K562 (cell line): ENCODE data around the gene SERPINE1. TPM values are rescaled to one million over a fixed set of nuclear protein-coding genes. Genes with fewer than 3 reads are reported as not detected.

ENCODE experiments used
- CBFA2T2 ChIP-seq: fragments of 450-650 bp; conservative IDR thresholded peaks from 2 replicates; pipeline ENCODE4 v1.6.1; 2017; ENCODE audit warnings: mild to moderate bottlenecking
- CBFB ChIP-seq: sonication (generic); formaldehyde crosslinking; IDR thresholded peaks from 2 replicates; pipeline ENCODE4 v1.4.0; 2020; ENCODE audit warnings: mild to moderate bottlenecking, missing genetic modification reagents
- COPS2 ChIP-seq: fragments of 450-650 bp; conservative IDR thresholded peaks from 2 replicates; pipeline ENCODE4 v1.6.1; 2016; ENCODE audit warnings: mild to moderate bottlenecking, moderate library complexity
- E4F1 ChIP-seq: fragments of 250-450 bp; sonication (Bioruptor Pico); IDR thresholded peaks from 2 replicates; pipeline ENCODE4 v1.5.0; 2021; ENCODE audit warnings: mild to moderate bottlenecking, borderline replicate concordance
- FOXA1 ChIP-seq: fragments of 450-650 bp; IDR thresholded peaks from 2 replicates; pipeline ENCODE4 v1.6.1; 2016; ENCODE audit warnings: mild to moderate bottlenecking, borderline replicate concordance
- GTF2F1 ChIP-seq: IDR thresholded peaks from 2 replicates; pipeline ENCODE4 v1.6.1; 2011; ENCODE audit warnings: low read depth, low read length, improper control_type of control experiment
- HCFC1 ChIP-seq: IDR thresholded peaks from 2 replicates; pipeline ENCODE4 v1.6.1; 2012; ENCODE audit warnings: low read depth, low read length, improper control_type of control experiment
- JUN ChIP-seq, 2 experiments: sonication (generic) in 1 of 2; formaldehyde crosslinking in 1 of 2; IDR thresholded peaks; 2 replicates each; pipeline versions ENCODE4 v1.6.1 to v1.8.0; 2012 to 2022; ENCODE audit warnings: borderline replicate concordance in 2 of 2, mild to moderate bottlenecking in 2 of 2, improper control_type of control experiment in 1 of 2, low read depth in 1 of 2, low read length in 1 of 2, missing genetic modification reagents in 1 of 2
- MYC ChIP-seq, 2 experiments: fragments of 250-450 bp in 1 of 2; sonication (Bioruptor Pico) in 1 of 2; IDR thresholded peaks; 2 replicates each; pipeline versions ENCODE4 v1.5.1 to v1.6.1; 2012 to 2021; ENCODE audit warnings: low read depth in 2 of 2, borderline replicate concordance in 1 of 2, improper control_type of control experiment in 1 of 2, low read length in 1 of 2, mild to moderate bottlenecking in 1 of 2, moderate library complexity in 1 of 2
- NBN ChIP-seq: fragments of 450-650 bp; IDR thresholded peaks from 2 replicates; pipeline ENCODE4 v1.6.1; 2016; ENCODE audit warnings: low read depth, mild to moderate bottlenecking
- NFYB ChIP-seq: IDR thresholded peaks from 2 replicates; pipeline ENCODE4 v1.6.1; 2011; ENCODE audit warnings: mild to moderate bottlenecking, moderate library complexity; ENCODE audit not compliant: insufficient read length; ENCODE audit errors: extremely low read depth
- NONO ChIP-seq, 2 experiments: fragments of 200-400 bp in 1 of 2; fragments of 450-650 bp in 1 of 2; formaldehyde crosslinking in 1 of 2; IDR thresholded peaks; 2 replicates each; pipeline ENCODE4 v1.6.1; 2017; ENCODE audit warnings: low read depth in 2 of 2, mild to moderate bottlenecking in 2 of 2, moderate library complexity in 2 of 2, low read length in 1 of 2
- POLR2AphosphoS2 ChIP-seq: IDR thresholded peaks from 2 replicates; pipeline ENCODE4 v1.6.1; 2012; ENCODE audit warnings: low read length, improper control_type of control experiment
- POLR2B ChIP-seq: fragments of 450-650 bp; IDR thresholded peaks from 2 replicates; pipeline ENCODE4 v1.6.1; 2018; ENCODE audit warnings: low read depth; ENCODE audit not compliant: partially characterized antibody
- SFPQ ChIP-seq: fragments of 200-400 bp; formaldehyde crosslinking; IDR thresholded peaks from 2 replicates; pipeline ENCODE4 v1.6.1; 2017; ENCODE audit warnings: mild to moderate bottlenecking, low read depth, low read length, moderate library complexity
- SP2 ChIP-seq: IDR thresholded peaks from 2 replicates; pipeline ENCODE4 v1.6.1; 2011; ENCODE audit warnings: mild to moderate bottlenecking, low read depth, low read length, moderate library complexity; ENCODE audit not compliant: poor library complexity, severe bottlenecking; ENCODE audit errors: extremely low read depth
- TBL1XR1 ChIP-seq, 2 experiments: IDR thresholded peaks; 2 replicates each; pipeline ENCODE4 v1.6.1; 2012; ENCODE audit warnings: improper control_type of control experiment in 2 of 2, low read length in 2 of 2, mild to moderate bottlenecking in 1 of 2
- ZBTB8A ChIP-seq: fragments of 450-650 bp; IDR thresholded peaks from 2 replicates; pipeline ENCODE4 v1.6.1; 2018; ENCODE audit warnings: mild to moderate bottlenecking, moderate library complexity; ENCODE audit not compliant: partially characterized antibody
- ZNF165 ChIP-seq: fragments of 250-450 bp; sonication (Bioruptor Pico); IDR thresholded peaks from 2 replicates; pipeline ENCODE4 v1.4.0; 2020; ENCODE audit warnings: borderline replicate concordance
- ZNF277 ChIP-seq: fragments of 250-450 bp; sonication (Bioruptor Pico); IDR thresholded peaks from 2 replicates; pipeline ENCODE4 v1.8.0; 2022; ENCODE audit warnings: inconsistent platforms, mild to moderate bottlenecking, moderate library complexity, borderline replicate concordance
- polyA plus RNA-seq, 8 experiments: library from polyadenylated mRNA; depleted of rRNA in 4 of 8; stranded (reverse) in 5 of 8; unstranded in 3 of 8; fragments of >200 nt; fragmentation: Nextera tagmentation in 2 of 8; fragmentation: Illumina TruSeq in 1 of 8; extraction: Ambion mirVana in 2 of 8; extraction: Trizol in 1 of 8; gene quantifications; 2 replicates each; pipeline versions ENCODE4 v1.2.1 to v1.2.3, GENCODE V29; 2011 to 2014; ENCODE audit warnings: inconsistent platforms in 1 of 8, missing spikeins in 1 of 8
- total RNA-seq, 7 experiments: library from RNA; depleted of rRNA in 6 of 7; stranded (reverse); fragments of >200 nt in 6 of 7; fragmentation: Illumina TruSeq in 2 of 7; extraction: Trizol in 2 of 7; gene quantifications; 2 replicates each; pipeline versions ENCODE4 v1.2.1 to v1.2.3, GENCODE V29; 2011 to 2021; ENCODE audit warnings: low replicate concordance in 1 of 7

Gene SERPINE1
- total and polyA plus RNA-seq, 9 of the 15 experiments (the other 6 are each of a cell fraction or from before 2014, with no cell fraction given): 0.22 to 4.8 (median 0.91) TPM

- TF ChIP-seq MYC (IDR thresholded peaks at IDR 0.05; ENCODE audit: low read depth, low read length) (peak; percentile 49; the same call in 1 of the 2 replicates), MYC (CRISPR knock-in tag; IDR thresholded peaks at IDR 0.05; ENCODE audit: borderline replicate concordance, low read depth) (no peak), FOXA1 (no peak), CBFB (no peak), ZNF165 (CRISPR knock-in tag) (no peak), HCFC1 (no peak), GTF2F1 (no peak), TBL1XR1 (IDR thresholded peaks at IDR 0.05; ENCODE audit: low read length in 2 of 2) (no peak), JUN (IDR thresholded peaks at IDR 0.05; ENCODE audit: borderline replicate concordance, low read depth, low read length) (0 out of 2 replicates have a peak, but pooled peaks have one; percentile 12), JUN (CRISPR knock-in tag; IDR thresholded peaks at IDR 0.05; ENCODE audit: borderline replicate concordance) (no peak), POLR2AphosphoS2 (peak; percentile 43; the same call in 1 of the 2 replicates), SP2 (no peak), E4F1 (no peak), COPS2 (no peak), ZNF277 (CRISPR knock-in tag) (no peak), POLR2B (peak; percentile 16), NBN (peak; percentile 87), NONO (IDR thresholded peaks at IDR 0.05; ENCODE audit: low read depth in 2 of 2, low read length in 1 of 2) (no peak), SFPQ (no peak), CBFA2T2 (peak; percentile 43), NFYB (no peak), ZBTB8A (no peak)
Measured at GRCh38 chr7:101094791-101095375, 32.0 kb upstream of the SERPINE1 start (continued).
